Right lobe of liver (tissue), 4 donors: ENCODE measurements around the gene YIF1B.

Source experiments
- POLR2A ChIP-seq: fragments of 450-650 bp; IDR thresholded peaks from one replicate; pipeline ENCODE4 v1.6.1; 2017; ENCODE audit warnings: antibody characterized with exemption, mild to moderate bottlenecking
- TF ChIP-seq, protein P1 (sequence below), 4 donors: fragments of 200-600 bp in 3 of 4; fragments of 450-650 bp in 1 of 4; IDR thresholded peaks; one replicate each; pipeline versions ENCODE4 v1.5.1 to v1.8.0; 2016 to 2022; ENCODE audit warnings: antibody characterized with exemption in 4 of 4, mild to moderate bottlenecking in 2 of 4
- donor health status: DM: no; HTN: no; CAD: no.
- donor health status: DM: no; HTN: no; CAD: no.
- donor health status: DM: no; HTN: yes; CAD: no.

- TF ChIP-seq, protein P1, sequence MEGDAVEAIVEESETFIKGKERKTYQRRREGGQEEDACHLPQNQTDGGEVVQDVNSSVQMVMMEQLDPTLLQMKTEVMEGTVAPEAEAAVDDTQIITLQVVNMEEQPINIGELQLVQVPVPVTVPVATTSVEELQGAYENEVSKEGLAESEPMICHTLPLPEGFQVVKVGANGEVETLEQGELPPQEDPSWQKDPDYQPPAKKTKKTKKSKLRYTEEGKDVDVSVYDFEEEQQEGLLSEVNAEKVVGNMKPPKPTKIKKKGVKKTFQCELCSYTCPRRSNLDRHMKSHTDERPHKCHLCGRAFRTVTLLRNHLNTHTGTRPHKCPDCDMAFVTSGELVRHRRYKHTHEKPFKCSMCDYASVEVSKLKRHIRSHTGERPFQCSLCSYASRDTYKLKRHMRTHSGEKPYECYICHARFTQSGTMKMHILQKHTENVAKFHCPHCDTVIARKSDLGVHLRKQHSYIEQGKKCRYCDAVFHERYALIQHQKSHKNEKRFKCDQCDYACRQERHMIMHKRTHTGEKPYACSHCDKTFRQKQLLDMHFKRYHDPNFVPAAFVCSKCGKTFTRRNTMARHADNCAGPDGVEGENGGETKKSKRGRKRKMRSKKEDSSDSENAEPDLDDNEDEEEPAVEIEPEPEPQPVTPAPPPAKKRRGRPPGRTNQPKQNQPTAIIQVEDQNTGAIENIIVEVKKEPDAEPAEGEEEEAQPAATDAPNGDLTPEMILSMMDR (IDR thresholded peaks at IDR 0.05): no peak
- TF ChIP-seq POLR2A: no peak
These were observed 21.1 kb upstream of the YIF1B start for GRCh38 chr19:38336638-38337359.
